Measurements from ENCODE around the gene CCDC142.

CCDC142 gene

DNA sequence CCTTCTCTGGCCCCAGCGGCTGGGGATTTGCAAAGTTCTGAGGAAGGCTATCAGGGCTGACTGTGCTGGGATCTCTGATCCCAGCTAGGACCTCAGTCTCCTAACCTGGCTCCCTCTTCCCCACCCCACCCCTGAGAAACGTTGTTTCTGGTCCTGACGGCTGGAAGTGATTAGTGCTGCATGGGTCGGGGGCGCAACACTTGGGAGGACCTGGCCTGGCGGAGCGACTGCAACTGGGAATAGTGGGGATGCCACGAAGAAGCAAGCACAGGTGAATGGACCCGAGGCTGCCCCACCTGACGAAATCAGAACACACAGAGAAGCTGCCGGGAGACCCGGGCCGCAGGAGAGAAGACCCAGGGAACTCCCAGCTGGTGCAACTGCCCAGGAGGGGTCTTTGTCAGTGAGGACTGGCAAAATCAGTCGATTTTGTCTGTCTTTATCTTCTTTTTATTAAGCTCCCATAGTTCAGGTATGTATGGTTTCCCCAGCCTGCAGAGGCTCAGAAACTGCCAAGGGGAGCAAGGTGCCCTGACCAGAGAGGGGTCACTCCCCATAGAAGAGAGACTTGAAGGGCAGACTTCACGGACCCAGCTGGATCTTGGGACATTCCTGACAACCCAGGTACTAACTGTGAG is 17.3 kb upstream of the CCDC142 start:
- Histone ChIP-seq H3K27me3 (ENCODE audit: control insufficient read depth, insufficient read depth, low read length) (peaks cover 32% of the 10 kb centered on the region), H3K4me3 (ENCODE audit: low read length) (no peak overlapping the region), H3K9ac (ENCODE audit: low read length) (no peak overlapping the region), H3K4me1 (ENCODE audit: control insufficient read depth, insufficient read depth, low read length) (peaks cover 11% of the 10 kb centered on the region), H3K36me3 (ENCODE audit: control insufficient read depth, insufficient read depth, low read length) (no peaks in the 10 kb centered on the region), H3K27ac (ENCODE audit: low read depth, low read length) (no peak overlapping the region)

DNA sequence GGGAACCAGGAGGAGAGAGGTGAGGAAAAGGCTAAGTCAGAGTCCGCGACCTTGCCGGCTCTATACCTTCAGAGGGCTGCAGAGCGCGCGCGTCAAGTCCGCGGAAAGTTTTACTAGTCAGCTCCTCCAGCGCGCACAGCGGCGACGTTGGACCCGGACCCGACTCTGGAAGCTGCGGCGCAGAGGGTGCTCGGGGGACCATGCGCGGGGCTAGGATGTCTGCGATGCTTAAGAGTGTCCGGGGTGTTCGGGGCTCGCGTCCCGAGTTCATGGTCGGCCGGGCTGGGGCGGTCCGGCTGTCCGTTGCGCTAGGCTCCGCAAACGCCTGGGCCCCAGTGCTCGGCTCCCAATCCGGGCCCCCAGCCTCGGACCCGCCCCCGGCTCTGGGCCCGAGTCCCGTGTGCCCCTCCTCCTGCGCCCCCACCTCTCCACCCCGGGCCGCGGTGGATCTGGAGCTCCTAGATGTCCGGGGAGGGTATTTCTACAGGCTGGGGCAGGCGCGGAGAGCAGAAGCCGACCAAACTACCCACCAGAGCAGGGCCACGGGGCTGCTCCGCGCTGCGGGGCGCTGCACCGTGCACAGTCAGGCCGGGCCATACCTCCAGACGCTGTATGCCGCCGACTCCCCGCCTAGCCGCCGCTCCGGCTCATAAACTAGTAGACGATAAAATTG is 16.6 kb upstream of the CCDC142 start, which contains the start of gene LBX2:
LBX2 (minus strand) TSS at position 337 of the 673 bp plus-strand sequence; CDS start at position 271, 66 bp downstream.
- peaks cover 11% of the 10 kb centered on the region for H3K4me1 ChIP-seq (ENCODE audit: control insufficient read depth, insufficient read depth, low read length)
- H3K27me3 ChIP-seq (ENCODE audit: control insufficient read depth, insufficient read depth, low read length) = peaks cover 32% of the 10 kb centered on the region
- H3K27ac ChIP-seq (ENCODE audit: low read depth, low read length) = no peak within 1 kb of the TSS

DNA sequence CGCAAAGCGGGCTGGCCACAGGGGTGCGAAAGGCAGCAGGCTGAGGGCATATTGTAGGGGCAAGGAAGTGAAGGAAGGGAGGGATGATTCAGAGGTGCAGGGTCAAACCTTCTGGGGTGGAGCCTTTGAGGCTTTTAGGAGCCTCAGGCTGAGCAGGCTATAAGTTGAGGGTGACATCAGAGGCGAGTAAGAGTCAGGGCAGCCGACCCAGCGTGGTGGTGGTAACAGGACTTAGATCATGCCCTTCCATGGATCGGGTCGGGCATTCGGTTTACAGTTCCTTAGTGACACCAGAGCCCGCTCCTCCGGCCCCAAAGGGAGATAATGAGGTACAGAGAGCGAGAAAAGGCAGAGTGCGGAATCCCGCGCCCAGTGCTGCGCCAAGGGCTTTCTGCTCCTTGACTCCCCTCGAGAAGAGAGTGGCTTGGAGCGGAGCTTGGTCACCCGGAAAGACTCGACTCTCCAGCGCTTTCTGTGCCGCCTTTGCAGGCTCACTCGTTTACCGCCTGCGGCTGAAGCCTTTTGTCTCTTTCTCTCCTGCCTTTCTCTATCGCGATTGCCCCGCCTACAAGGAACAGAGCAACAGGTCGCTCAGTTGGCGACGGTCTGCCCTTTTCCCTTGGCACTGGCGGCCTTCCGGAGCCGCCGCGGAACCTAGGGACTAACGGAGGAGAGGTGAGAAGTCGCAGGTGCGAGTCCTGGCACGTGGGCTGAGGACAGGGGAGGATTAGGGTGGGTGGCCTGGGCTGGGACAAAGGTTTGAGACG is 15.9 kb upstream of the CCDC142 start:
- H3K27ac ChIP-seq (ENCODE audit: low read depth, low read length) = no peak overlapping the region
- H3K9ac ChIP-seq (ENCODE audit: low read length) = no peak overlapping the region
- H3K27me3 ChIP-seq (ENCODE audit: control insufficient read depth, insufficient read depth, low read length) = peaks cover 27% of the 10 kb centered on the region
- H3K4me3 ChIP-seq (ENCODE audit: low read length) = peak overlapping the region; percentile 68
- peaks cover 11% of the 10 kb centered on the region for H3K4me1 ChIP-seq (ENCODE audit: control insufficient read depth, insufficient read depth, low read length)
- peaks cover 5% of the 10 kb centered on the region for H3K36me3 ChIP-seq (ENCODE audit: control insufficient read depth, insufficient read depth, low read length)

More for the DNA sequence above, 16.6 kb upstream of the CCDC142 start, which contains the start of gene LBX2:
- peak within 1 kb of the TSS; percentile 68 for H3K4me3 ChIP-seq (ENCODE audit: low read length)
- no peak within 1 kb of the TSS for H3K9ac ChIP-seq (ENCODE audit: low read length)
- no peaks in the 10 kb centered on the region for H3K36me3 ChIP-seq (ENCODE audit: control insufficient read depth, insufficient read depth, low read length)

DNA sequence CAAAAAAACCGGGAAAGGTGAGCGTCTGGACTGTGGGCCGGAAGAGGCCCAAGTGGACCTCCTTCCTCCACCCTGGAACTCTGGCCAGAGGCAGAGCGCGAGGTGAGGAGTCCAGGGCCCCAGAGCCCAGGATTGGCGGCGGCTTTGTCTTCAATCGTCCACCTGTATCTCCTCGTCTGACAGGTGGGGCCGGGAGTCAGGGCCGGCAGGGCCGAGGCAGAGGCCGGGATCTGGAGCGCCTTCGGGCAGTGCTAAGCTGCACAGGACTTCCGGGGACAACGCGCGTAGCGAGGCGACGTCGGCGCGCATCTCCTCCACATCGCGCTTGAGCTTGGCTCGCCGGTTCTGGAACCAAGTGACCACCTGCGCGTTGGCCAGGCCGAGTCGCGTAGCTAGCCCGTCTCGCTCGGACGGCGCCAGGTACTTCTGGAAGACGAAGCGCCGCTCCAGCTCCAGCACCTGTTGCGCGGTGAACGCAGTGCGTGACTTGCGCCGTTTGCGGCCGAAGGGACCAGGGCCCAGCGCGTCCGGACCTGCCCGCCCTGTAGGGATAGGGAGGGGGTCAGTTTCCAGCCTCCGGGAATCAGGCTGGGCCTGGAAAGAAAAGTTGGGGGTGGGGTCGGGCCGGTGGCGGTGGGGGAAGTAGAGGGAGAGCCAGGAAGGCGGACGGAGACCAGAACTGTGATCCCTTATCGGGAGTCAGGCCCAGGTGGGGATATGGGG is 15.1 kb upstream of the CCDC142 start:
- H3K9ac ChIP-seq (ENCODE audit: low read length) = peak overlapping the region; percentile 36
- H3K4me3 ChIP-seq (ENCODE audit: low read length) = peak overlapping the region; percentile 68
- peaks cover 8% of the 10 kb centered on the region for H3K36me3 ChIP-seq (ENCODE audit: control insufficient read depth, insufficient read depth, low read length)
- H3K27me3 ChIP-seq (ENCODE audit: control insufficient read depth, insufficient read depth, low read length) = peaks cover 27% of the 10 kb centered on the region
- H3K27ac ChIP-seq (ENCODE audit: low read depth, low read length) = no peak overlapping the region
- peaks cover 11% of the 10 kb centered on the region for H3K4me1 ChIP-seq (ENCODE audit: control insufficient read depth, insufficient read depth, low read length)

DNA sequence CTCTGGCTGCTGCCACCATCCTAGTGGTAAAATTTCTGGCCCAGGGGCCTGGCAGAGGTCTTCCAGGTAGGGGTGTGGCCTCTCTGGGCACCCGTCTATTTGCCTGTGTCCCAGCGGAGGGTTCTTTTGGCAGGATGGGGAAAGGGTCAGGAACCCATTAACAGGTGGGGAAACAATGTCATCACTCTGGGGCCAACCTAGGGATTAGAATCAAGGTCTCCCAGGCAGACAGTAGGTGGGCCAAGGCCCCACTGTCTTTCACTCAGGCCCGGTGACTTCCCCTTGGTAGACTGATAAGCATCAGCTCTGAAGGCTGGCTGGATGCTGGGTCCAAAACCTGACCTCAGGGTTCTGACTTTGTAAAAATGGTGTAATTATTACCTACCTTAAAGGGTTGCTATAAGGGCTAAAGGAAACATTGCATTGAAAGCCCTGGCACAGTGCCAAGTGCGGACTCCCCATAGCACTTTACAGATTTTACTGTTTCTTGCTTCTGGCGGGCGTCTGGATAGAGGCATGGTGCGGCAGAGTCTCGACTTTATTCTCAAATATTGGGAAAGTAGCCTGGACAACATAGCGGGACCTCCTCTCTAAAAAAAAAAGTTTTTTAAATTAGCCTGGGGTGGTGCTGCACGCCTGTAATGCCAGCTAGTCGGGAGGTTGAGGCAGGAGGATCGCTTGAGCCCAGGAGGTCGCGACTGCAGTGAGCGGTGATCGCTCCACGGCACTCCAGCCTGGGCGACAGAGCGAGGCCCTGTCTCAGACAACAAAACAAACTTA is 14.4 kb upstream of the CCDC142 start:
- no peak overlapping the region for H3K27ac ChIP-seq (ENCODE audit: low read depth, low read length)
- peaks cover 8% of the 10 kb centered on the region for H3K4me1 ChIP-seq (ENCODE audit: control insufficient read depth, insufficient read depth, low read length)
- peaks cover 14% of the 10 kb centered on the region for H3K36me3 ChIP-seq (ENCODE audit: control insufficient read depth, insufficient read depth, low read length)
- H3K4me3 ChIP-seq (ENCODE audit: low read length) = peak overlapping the region; percentile 68
- peaks cover 26% of the 10 kb centered on the region for H3K27me3 ChIP-seq (ENCODE audit: control insufficient read depth, insufficient read depth, low read length)
- H3K9ac ChIP-seq (ENCODE audit: low read length) = no peak overlapping the region

DNA sequence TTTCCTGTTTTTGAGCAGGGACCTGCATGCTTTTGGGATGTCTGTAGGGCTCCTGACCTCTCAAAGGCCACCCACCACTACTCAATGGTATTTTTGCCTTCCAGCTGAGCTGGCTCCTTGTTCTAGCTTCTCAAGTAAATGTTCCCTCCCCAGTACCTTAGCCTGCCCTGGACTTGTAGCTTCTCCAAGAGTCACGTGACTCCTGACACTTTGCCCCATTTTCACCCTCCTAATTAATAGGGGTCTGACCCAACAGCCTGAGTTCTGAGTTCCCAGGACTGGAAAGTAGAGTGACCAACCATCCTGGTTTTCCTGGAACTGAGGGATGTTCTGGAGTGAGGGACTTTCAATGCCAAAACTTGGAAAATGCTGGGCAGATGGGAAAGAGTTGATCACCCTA is 12.6 kb upstream of the CCDC142 start:
- H3K4me3 ChIP-seq (ENCODE audit: low read length) = no peak overlapping the region

DNA sequence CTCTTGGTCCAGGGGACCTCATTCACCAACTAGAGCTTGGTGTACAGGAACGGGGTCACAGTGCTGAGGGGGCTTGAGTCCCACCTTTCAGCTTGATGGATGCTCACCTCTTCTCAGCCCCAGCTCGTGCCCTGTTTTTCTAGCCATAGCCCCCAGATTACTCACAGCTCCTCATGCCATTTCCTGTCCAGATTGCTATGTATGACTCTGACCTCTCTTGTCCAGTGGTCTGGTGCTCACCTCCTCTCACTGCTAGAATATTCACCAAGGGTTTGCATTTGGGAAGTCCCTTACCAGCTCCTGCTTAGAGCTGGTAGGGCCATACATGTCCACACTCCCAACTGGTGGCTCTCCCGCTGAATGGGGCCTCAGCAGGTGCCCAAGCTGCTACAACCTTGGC is 10.7 kb upstream of the CCDC142 start:
- H3K27ac ChIP-seq (ENCODE audit: low read depth, low read length) = no peak overlapping the region
- H3K27me3 ChIP-seq (ENCODE audit: control insufficient read depth, insufficient read depth, low read length) = peaks cover 10% of the 10 kb centered on the region
- peaks cover 5% of the 10 kb centered on the region for H3K4me1 ChIP-seq (ENCODE audit: control insufficient read depth, insufficient read depth, low read length)
- no peak overlapping the region for H3K4me3 ChIP-seq (ENCODE audit: low read length)
- peaks cover 32% of the 10 kb centered on the region for H3K36me3 ChIP-seq (ENCODE audit: control insufficient read depth, insufficient read depth, low read length)
- no peak overlapping the region for H3K9ac ChIP-seq (ENCODE audit: low read length)

More for the DNA sequence above, 12.6 kb upstream of the CCDC142 start:
- Histone ChIP-seq H3K4me1 (ENCODE audit: control insufficient read depth, insufficient read depth, low read length) (peaks cover 8% of the 10 kb centered on the region), H3K27me3 (ENCODE audit: control insufficient read depth, insufficient read depth, low read length) (peaks cover 23% of the 10 kb centered on the region), H3K27ac (ENCODE audit: low read depth, low read length) (no peak overlapping the region), H3K36me3 (ENCODE audit: control insufficient read depth, insufficient read depth, low read length) (peaks cover 27% of the 10 kb centered on the region), H3K9ac (ENCODE audit: low read length) (no peak overlapping the region)

DNA sequence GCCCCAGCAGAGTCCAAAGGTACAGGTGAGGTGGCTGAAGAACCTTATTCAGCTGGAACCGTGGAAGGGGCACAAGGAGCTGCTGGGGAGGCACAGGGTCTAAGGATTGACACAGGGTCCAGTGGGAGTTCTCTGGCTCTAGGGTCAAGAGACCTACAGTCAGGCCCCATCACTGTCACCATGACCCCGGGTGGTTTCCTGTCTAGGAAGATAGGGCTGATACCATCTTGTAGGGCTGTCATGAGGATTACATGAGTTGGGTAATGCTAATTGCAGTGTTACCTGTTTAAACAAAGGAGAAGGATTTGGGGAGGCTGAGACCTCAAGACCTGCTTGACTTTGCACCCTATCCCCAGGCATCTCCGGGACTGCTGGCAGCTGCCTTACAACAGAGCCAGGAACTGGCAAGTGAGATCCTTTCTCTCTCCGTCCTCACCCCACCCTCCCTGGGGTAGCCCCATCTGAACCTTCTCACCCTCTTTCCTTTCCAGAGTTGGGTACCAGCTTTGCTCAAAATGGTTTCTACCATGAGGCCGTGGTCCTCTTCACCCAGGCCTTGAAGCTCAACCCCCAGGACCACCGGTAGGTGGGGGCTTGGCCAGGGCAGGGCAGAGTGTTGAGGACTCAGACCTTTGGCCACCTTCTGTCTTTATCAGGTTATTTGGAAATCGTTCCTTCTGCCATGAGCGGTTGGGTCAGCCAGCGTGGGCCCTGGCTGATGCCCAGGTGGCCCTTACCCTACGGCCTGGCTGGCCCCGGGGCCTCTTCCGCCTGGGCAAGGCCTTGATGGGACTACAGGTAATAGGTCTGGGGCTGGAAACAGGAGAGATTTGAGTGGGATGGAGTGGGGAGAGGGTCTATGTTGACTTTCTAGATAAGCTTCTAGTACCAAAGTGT is 9.1 kb upstream of the CCDC142 start:
- no peak overlapping the region for H3K27ac ChIP-seq (ENCODE audit: low read depth, low read length)
- no peak overlapping the region for H3K4me3 ChIP-seq (ENCODE audit: low read length)
- no peak overlapping the region for H3K9ac ChIP-seq (ENCODE audit: low read length)
- H3K36me3 ChIP-seq (ENCODE audit: control insufficient read depth, insufficient read depth, low read length) = peaks cover 32% of the 10 kb centered on the region
- no peaks in the 10 kb centered on the region for H3K27me3 ChIP-seq (ENCODE audit: control insufficient read depth, insufficient read depth, low read length)
- H3K4me1 ChIP-seq (ENCODE audit: control insufficient read depth, insufficient read depth, low read length) = no peaks in the 10 kb centered on the region

DNA sequence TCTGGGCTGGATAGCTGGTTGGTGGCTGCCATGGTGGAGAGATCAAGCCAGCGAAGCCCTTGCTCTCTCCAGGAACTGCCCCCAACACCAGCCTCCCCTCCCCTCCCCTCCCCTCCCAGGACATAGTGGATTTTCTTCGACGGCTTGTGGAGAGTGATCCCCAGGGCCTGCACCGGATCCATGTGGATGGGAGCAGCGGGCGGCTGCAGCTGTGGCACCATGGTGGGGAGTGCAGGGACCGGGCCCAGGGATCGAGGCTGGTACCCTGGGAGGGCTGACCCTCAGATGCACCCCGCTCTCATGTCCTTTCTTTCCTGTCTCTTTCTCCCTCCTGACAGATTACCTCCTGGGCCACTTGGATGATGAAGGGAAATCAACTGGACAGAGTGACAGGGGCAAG is 7.1 kb upstream of the CCDC142 start:
- H3K4me1 ChIP-seq (ENCODE audit: control insufficient read depth, insufficient read depth, low read length) = no peaks in the 10 kb centered on the region
- peaks cover 32% of the 10 kb centered on the region for H3K36me3 ChIP-seq (ENCODE audit: control insufficient read depth, insufficient read depth, low read length)
- H3K4me3 ChIP-seq (ENCODE audit: low read length) = no peak overlapping the region
- no peaks in the 10 kb centered on the region for H3K27me3 ChIP-seq (ENCODE audit: control insufficient read depth, insufficient read depth, low read length)
- no peak overlapping the region for H3K9ac ChIP-seq (ENCODE audit: low read length)
- H3K27ac ChIP-seq (ENCODE audit: low read depth, low read length) = no peak overlapping the region

DNA sequence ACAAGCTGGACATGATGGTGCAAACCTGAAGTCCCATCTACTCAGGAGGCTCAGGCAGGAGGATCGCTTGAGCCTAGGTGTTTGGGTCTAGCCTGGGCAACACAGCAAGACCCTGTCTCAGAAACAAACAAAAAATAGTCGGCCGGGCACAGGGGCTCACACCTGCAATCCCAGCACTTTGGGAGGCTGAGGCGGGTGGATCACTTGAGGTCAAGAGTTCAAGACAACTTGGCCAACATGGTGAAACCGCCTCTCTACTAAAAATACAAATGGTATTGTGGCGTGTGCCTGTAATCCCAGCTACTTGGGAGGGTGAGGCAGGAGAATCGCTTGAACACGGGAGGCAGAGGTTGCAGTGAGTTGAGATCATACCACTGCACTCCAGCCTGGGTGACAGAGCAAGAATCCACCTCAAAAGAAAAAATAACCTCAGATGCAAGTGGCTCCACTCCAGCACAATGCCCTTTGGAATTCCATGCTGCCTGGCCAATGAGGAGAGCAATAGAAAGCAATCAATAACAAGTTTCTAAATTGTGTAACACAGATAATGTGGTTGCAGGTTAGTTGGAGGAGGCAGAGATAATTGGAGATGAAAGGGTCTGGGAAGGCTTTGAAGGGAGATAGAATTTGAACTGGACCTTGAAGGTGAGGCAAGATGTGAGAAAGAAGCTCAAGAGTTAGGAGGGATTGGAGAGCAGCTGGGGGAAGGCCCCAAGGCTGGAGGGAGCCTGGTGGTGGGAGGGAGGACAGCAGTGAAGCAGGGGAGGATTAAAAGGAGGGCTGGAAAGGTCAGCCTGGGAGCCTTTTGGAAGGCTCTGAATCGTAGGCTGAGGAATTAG is 6.1 kb upstream of the CCDC142 start:
- no peaks in the 10 kb centered on the region for H3K4me1 ChIP-seq (ENCODE audit: control insufficient read depth, insufficient read depth, low read length)
- no peaks in the 10 kb centered on the region for H3K27me3 ChIP-seq (ENCODE audit: control insufficient read depth, insufficient read depth, low read length)
- no peak overlapping the region for H3K9ac ChIP-seq (ENCODE audit: low read length)
- H3K36me3 ChIP-seq (ENCODE audit: control insufficient read depth, insufficient read depth, low read length) = peaks cover 27% of the 10 kb centered on the region
- no peak overlapping the region for H3K4me3 ChIP-seq (ENCODE audit: low read length)
- no peak overlapping the region for H3K27ac ChIP-seq (ENCODE audit: low read depth, low read length)

All from rectal smooth muscle tissue (tissue), 1 donor.